Thyroid gland (tissue), 4 donors: ENCODE measurements around the gene CSRP3. TPM values are rescaled to one million over a fixed set of nuclear protein-coding genes. Genes with fewer than 3 reads are reported as not detected.

ENCODE experiments used
- DNase-seq, 2 donors: peaks; one replicate each; pipeline ENCODE4 v3.0.0-alpha.2; 2019
- H3K27ac ChIP-seq, 3 donors: fragments of 200-600 bp; sonication (generic); 1 replicate in 2 of 3; 2 replicates in 1 of 3; pipeline ENCODE4 v1.5.1; 2016 to 2019; ENCODE audit warnings: mild to moderate bottlenecking in 1 of 3, moderate library complexity in 1 of 3
- H3K27me3 ChIP-seq: fragments of 200-600 bp; sonication (generic); one replicate; pipeline ENCODE4 v1.5.1; 2019
- H3K36me3 ChIP-seq, 2 donors: fragments of 200-600 bp; sonication (generic); one replicate each; pipeline ENCODE4 v1.5.1; 2016 to 2019
- H3K4me1 ChIP-seq, 2 donors: fragments of 200-600 bp; sonication (generic); one replicate each; pipeline ENCODE4 v1.5.1; 2017 to 2019
- H3K4me3 ChIP-seq, 3 donors: fragments of 200-600 bp; sonication (generic); replicated peaks in 1 of 3; 1 replicate in 2 of 3; 2 replicates in 1 of 3; pipeline ENCODE4 v1.5.1; 2016; ENCODE audit warnings: mild to moderate bottlenecking in 1 of 3
- H3K9me3 ChIP-seq: fragments of 200-600 bp; sonication (generic); one replicate; pipeline ENCODE4 v1.5.1; 2017
- CTCF ChIP-seq, 6 experiments: fragments of 200-600 bp in 3 of 6; fragments of 450-650 bp in 3 of 6; sonication (generic) in 3 of 6; IDR thresholded peaks; one replicate each; pipeline ENCODE4 v1.5.1; 2016 to 2019; ENCODE audit warnings: antibody characterized with exemption in 6 of 6, mild to moderate bottlenecking in 2 of 6, inconsistent platforms in 1 of 6, moderate library complexity in 1 of 6
- POLR2A ChIP-seq, 2 donors: fragments of 450-650 bp; IDR thresholded peaks; one replicate each; pipeline ENCODE4 v1.6.1; 2017; ENCODE audit warnings: antibody characterized with exemption in 2 of 2, mild to moderate bottlenecking in 2 of 2, moderate library complexity in 1 of 2
- WGBS, 2 donors: methylation state at CpG; one replicate each; pipeline ENCODE4 v1.1.5; 2017; 5-methylcytosine and 5-hydroxymethylcytosine counted together
- intact Hi-C: fragments of 100-400 bp; cut with DNase I; formaldehyde crosslinking; loops from one replicate; pipeline ENCODE4 v1.15.1; 2023
- total RNA-seq, 4 donors: library from RNA; depleted of rRNA; stranded (reverse); fragments of >200 nt; gene quantifications; one replicate each; pipeline ENCODE4 v1.2.3, GENCODE V29; 2016

CSRP3 gene
- total RNA-seq, 4 donors from 2014 or later = not detected

- TF ChIP-seq POLR2A (IDR thresholded peaks at IDR 0.05) (no peak), CTCF (IDR thresholded peaks at IDR 0.05) (no peak)
- WGBS, 2 donors = 98% methylated on average over 1 of the region's 1 CpG
These were observed 67.8 kb downstream of the CSRP3 start for GRCh38 chr11:19134004-19134403.

More at GRCh38 chr11:19134004-19134403, 67.8 kb downstream of the CSRP3 start:
- Histone ChIP-seq H3K4me1 (no peaks in the 10 kb centered on the region), H3K9me3 (no peaks in the 10 kb centered on the region), H3K4me3 (no peak overlapping the region), H3K27me3 (no peaks in the 10 kb centered on the region), H3K27ac (no peak overlapping the region), H3K36me3 (no peaks in the 10 kb centered on the region)
- intact Hi-C loops = no loop called here
- DNase-seq = no peak

Other genes with a start within 250 kb of the CSRP3 start
- gene MRGPRX2, start 141.3 kb downstream of the CSRP3 start, total RNA-seq = not detected
- 10 to 100 TPM; 19.5 to 26.9 (median 24.7) TPM for gene ZDHHC13, start 84.8 kb downstream of the CSRP3 start, total RNA-seq
- not detected for gene E2F8, start 39.0 kb upstream of the CSRP3 start, total RNA-seq